Activated T-cell treated with anti-CD3 and anti-CD28 coated beads, Interleukin-2, amount 50 U/mL, for 4 hours (primary cell): Measurements from ENCODE around the gene ITGB5. TPM values are rescaled to one million over a fixed set of nuclear protein-coding genes. Genes with fewer than 3 reads are reported as not detected.

Source experiments
- ATAC-seq, 2 donors: fragments of 200-7000 bp; cut with Tn5 transposase; one replicate each; pipeline ENCODE4 v1.10.0; 2021
- DNase-seq: peaks from one replicate; pipeline ENCODE4 v3.0.0-alpha.2; 2020
- H3K27me3 Mint-ChIP-seq: one replicate; pipeline ENCODE4 v1.8.0; 2021; ENCODE audit warnings: low read depth, mixed read lengths
- H3K36me3 Mint-ChIP-seq: one replicate; pipeline ENCODE4 v1.8.0; 2022; ENCODE audit warnings: mixed read lengths; ENCODE audit not compliant: insufficient read depth
- H3K4me1 Mint-ChIP-seq: one replicate; pipeline ENCODE4 v1.8.0; 2021; ENCODE audit warnings: low read depth, mixed read lengths
- H3K4me3 Mint-ChIP-seq: one replicate; pipeline ENCODE4 v1.8.0; 2021; ENCODE audit warnings: mild to moderate bottlenecking, moderate library complexity, mixed read lengths
- H3K9me3 Mint-ChIP-seq: one replicate; pipeline ENCODE4 v1.8.0; 2021; ENCODE audit warnings: mixed read lengths
- total RNA-seq, 3 donors: library from RNA; stranded (reverse); gene quantifications; one replicate each; pipeline ENCODE4 v1.2.1, GENCODE V29; 2021

The ITGB5 gene
- total RNA-seq, 3 donors from 2014 or later: 0.71 to 0.87 (median 0.71) TPM

- DNase-seq (no peak), ATAC-seq (no peak)
- H3K9me3 Mint-ChIP-seq: no peaks in the 10 kb centered on the region
- H3K4me3 Mint-ChIP-seq: no peak overlapping the region
- no peaks in the 10 kb centered on the region for H3K36me3 Mint-ChIP-seq
- H3K4me1 Mint-ChIP-seq: no peaks in the 10 kb centered on the region
- H3K27me3 Mint-ChIP-seq: peaks cover 11% of the 10 kb centered on the region
Observed at GRCh38 chr3:124714223-124714853, 172.8 kb downstream of the ITGB5 start.

Other genes with a start within 250 kb of the ITGB5 start
- 10 to 100 TPM; 72.7 to 83.9 (median 75.5) TPM for gene UMPS, start 156.9 kb downstream of the ITGB5 start, total RNA-seq
- gene MUC13, start 47.4 kb upstream of the ITGB5 start, total RNA-seq: under 1 TPM in 2 of 3 donors, not detected in 1; 0.05 to 0.10 TPM
- 1 to 10 TPM; 6.4 to 9.0 (median 7.2) TPM for gene HEG1, start 168.6 kb upstream of the ITGB5 start, total RNA-seq